ENCODE measurements around the gene ABCB9. TPM values are rescaled to one million over a fixed set of nuclear protein-coding genes. Genes with fewer than 3 reads are reported as not detected.

Gene ABCB9
- total RNA-seq, 1 experiment from 2014 or later = 14.7 TPM

- Histone ChIP-seq H3K27me3 (ENCODE audit: insufficient read depth, low read length) (no peaks in the 10 kb centered on the region), H3K9me3 (ENCODE audit: control insufficient read depth in 1 of 2, insufficient read depth in 1 of 2, low read depth in 1 of 2, low read length in 2 of 2) (no peaks in the 10 kb centered on the region), H3K4me1 (ENCODE audit: control insufficient read depth in 1 of 2, insufficient read depth in 2 of 2, low read length in 2 of 2) (no peaks in the 10 kb centered on the region), H3K4me3 (replicated peaks in 1 of 2; ENCODE audit: low read depth in 1 of 2, low read length in 2 of 2) (no peak overlapping the region), H2AFZ (ENCODE audit: low read depth, low read length, poor library complexity, severe bottlenecking) (no peak overlapping the region), H3K9ac (ENCODE audit: low read length) (no peak overlapping the region), H3K27ac (ENCODE audit: low read depth, low read length) (no peak overlapping the region), H3K4me2 (ENCODE audit: low read length) (no peak overlapping the region), H3K36me3 (ENCODE audit: control insufficient read depth in 1 of 2, insufficient read depth in 2 of 2, low read length in 2 of 2) (no peaks in the 10 kb centered on the region), H3K9me2 (ENCODE audit: insufficient read depth) (no peaks in the 10 kb centered on the region), H4K20me1 (ENCODE audit: insufficient read depth) (no peaks in the 10 kb centered on the region), H3K79me2 (ENCODE audit: insufficient read depth, low read length) (no peaks in the 10 kb centered on the region)
- intact Hi-C loops (cut with micrococcal nuclease) = no loop called here
- RAD21 ChIA-PET (ENCODE audit: low non-redundant PET in 1 of 2, low total read pairs in 2 of 2, uncharacterized antibody in 2 of 2, unreplicated experiment in 2 of 2) = no interaction called here
- DNase-seq (ENCODE audit: low read depth, low spot score) = no peak
- CTCF ChIA-PET = interaction anchor here (1.6 kb wide), 1 partner anchor 241 kb away, joined by 3 read pairs; no protein-coding TSS in a partner anchor
- ATAC-seq = no peak
- no peak for TF ChIP-seq JUND (IDR thresholded peaks at IDR 0.05)
- TF ChIP-seq RAD21 (IDR thresholded peaks at IDR 0.05; ENCODE audit: low read depth) = no peak
- TF ChIP-seq CEBPB (IDR thresholded peaks at IDR 0.05; ENCODE audit: low read depth) = no peak
- TF ChIP-seq REST (IDR thresholded peaks at IDR 0.05; ENCODE audit: low read depth) = no peak
- no peak for TF ChIP-seq SRF (IDR thresholded peaks at IDR 0.05; ENCODE audit: low read depth)
- no peak for TF ChIP-seq POLR2A (IDR thresholded peaks at IDR 0.05; ENCODE audit: borderline replicate concordance, extremely low read depth, insufficient read depth, insufficient read length)
- no peak for TF ChIP-seq ZBTB33 (IDR thresholded peaks at IDR 0.05; ENCODE audit: extremely low read depth, insufficient replicate concordance, low read length)
- TF ChIP-seq POLR2AphosphoS5 (IDR thresholded peaks at IDR 0.05; ENCODE audit: low read depth, low read length) = no peak
- TF ChIP-seq ZFX (IDR thresholded peaks at IDR 0.05) = no peak
- TF ChIP-seq ZNF274 (IDR thresholded peaks at IDR 0.05; ENCODE audit: low read depth, low read length) = no peak
- no peak for TF ChIP-seq CTCF (IDR thresholded peaks at IDR 0.05 in 2 of 3, conservative IDR thresholded peaks at IDR 0.05 in 1 of 3; ENCODE audit: borderline replicate concordance in 1 of 3, insufficient read depth in 1 of 3, low read depth in 2 of 3, low read length in 2 of 3)
- no peak for TF ChIP-seq ELF1 (IDR thresholded peaks at IDR 0.05; ENCODE audit: borderline replicate concordance, low read depth)
- no peak for TF ChIP-seq EGR1 (IDR thresholded peaks at IDR 0.05; ENCODE audit: low read depth)
- no peak for TF ChIP-seq SIN3A (IDR thresholded peaks at IDR 0.05; ENCODE audit: low read depth)
- no TSS peak for BruUV-seq (replicated peaks)
- POLR2A ChIA-PET = no interaction called here
These were observed 25.5 kb upstream of the ABCB9 start for GRCh38 chr12:122991623-122992275.

Data from HCT116 (cell line).